Measurements from ENCODE around the gene CANX. TPM values are rescaled to one million over a fixed set of nuclear protein-coding genes. Genes with fewer than 3 reads are reported as not detected.
A peak's percentile ranks its signal among the peaks of the same experiment; 100 is the strongest.

Gene CANX
- total and polyA plus RNA-seq, 8 donors, result 66.3 to 633 (median 469) TPM

GRCh38 chr5:179766726-179767455 is 68.1 kb downstream of the CANX start:
- Histone ChIP-seq H3K27ac (peak overlapping the region in 2 of 4 donors; percentile 23 to 59), H3K4me3 (no peak overlapping the region), H3K36me3 (peaks cover 3 to 48% (median 26%) of the 10 kb centered on the region in 3 donors), H3K9me3 (no peaks in the 10 kb centered on the region), H3K4me1 (peaks cover 11 to 18% (median 12%) of the 10 kb centered on the region in 3 donors), H3K27me3 (no peaks in the 10 kb centered on the region)
- FAIRE-seq (no peak), ATAC-seq (no peak), DNase-seq (no peak)
- TF ChIP-seq CTCF (IDR thresholded peaks at IDR 0.05), result no peak
- 50 to 53% methylated on average over 12 of the region's 12 CpGs for WGBS, 2 donors
- intact Hi-C loops (cut with DNase I), result no loop called here

GRCh38 chr5:179767496-179768100 is 68.8 kb downstream of the CANX start:
- Histone ChIP-seq H3K36me3 (peaks cover 3 to 55% (median 33%) of the 10 kb centered on the region in 3 donors), H3K4me3 (no peak overlapping the region), H3K27ac (no peak overlapping the region), H3K9me3 (no peaks in the 10 kb centered on the region), H3K4me1 (peaks cover 5 to 11% (median 5%) of the 10 kb centered on the region in 3 donors), H3K27me3 (no peaks in the 10 kb centered on the region)
- no peak for FAIRE-seq
- ATAC-seq, result no peak
- no peak for DNase-seq
- no peak for TF ChIP-seq CTCF (IDR thresholded peaks at IDR 0.05)
- intact Hi-C loops (cut with DNase I), result no loop called here
- 87 to 88% methylated on average over 9 of the region's 9 CpGs for WGBS, 2 donors

GRCh38 chr5:179768326-179769085 is 69.7 kb downstream of the CANX start:
- ATAC-seq, result no peak
- WGBS, 2 donors, result 87 to 89% methylated on average over 18 of the region's 18 CpGs
- Histone ChIP-seq H3K36me3 (peaks cover 7 to 64% (median 39%) of the 10 kb centered on the region in 3 donors), H3K4me1 (peaks cover 0 to 1% (median under 1%) of the 10 kb centered on the region in 3 donors), H3K27me3 (no peaks in the 10 kb centered on the region), H3K27ac (no peak overlapping the region), H3K4me3 (no peak overlapping the region), H3K9me3 (no peaks in the 10 kb centered on the region)
- TF ChIP-seq CTCF (IDR thresholded peaks at IDR 0.05), result no peak
- no peak for FAIRE-seq
- intact Hi-C loops (cut with DNase I), result no loop called here
- no peak for DNase-seq

GRCh38 chr5:179769271-179769670 is 70.5 kb downstream of the CANX start:
- Histone ChIP-seq H3K27me3 (no peaks in the 10 kb centered on the region), H3K9me3 (no peaks in the 10 kb centered on the region), H3K4me1 (no peaks in the 10 kb centered on the region), H3K27ac (no peak overlapping the region), H3K36me3 (peaks cover 7 to 70% (median 47%) of the 10 kb centered on the region in 3 donors), H3K4me3 (no peak overlapping the region)
- WGBS, 2 donors, result 88 to 94% methylated on average over 6 of the region's 6 CpGs
- TF ChIP-seq CTCF (IDR thresholded peaks at IDR 0.05), result no peak
- FAIRE-seq (no peak), DNase-seq (no peak), ATAC-seq (no peak)
- intact Hi-C loops (cut with DNase I), result no loop called here
